HG03342 (cell line): Measurements from ENCODE around the gene SLC39A6.
"Not testable (repeated sequence)": the region's sequence is repeated elsewhere in the genome, so short reads cannot be mapped to it uniquely, and the experiment has no call there.

ENCODE experiments used
- ATAC-seq: cut with Tn5 transposase; IDR thresholded peaks from one replicate; pipeline ENCODE4 v1.9.1; 2021; ENCODE audit warnings: mild to moderate bottlenecking, moderate library complexity; ENCODE audit not compliant: unreplicated experiment

The SLC39A6 gene

DNA sequence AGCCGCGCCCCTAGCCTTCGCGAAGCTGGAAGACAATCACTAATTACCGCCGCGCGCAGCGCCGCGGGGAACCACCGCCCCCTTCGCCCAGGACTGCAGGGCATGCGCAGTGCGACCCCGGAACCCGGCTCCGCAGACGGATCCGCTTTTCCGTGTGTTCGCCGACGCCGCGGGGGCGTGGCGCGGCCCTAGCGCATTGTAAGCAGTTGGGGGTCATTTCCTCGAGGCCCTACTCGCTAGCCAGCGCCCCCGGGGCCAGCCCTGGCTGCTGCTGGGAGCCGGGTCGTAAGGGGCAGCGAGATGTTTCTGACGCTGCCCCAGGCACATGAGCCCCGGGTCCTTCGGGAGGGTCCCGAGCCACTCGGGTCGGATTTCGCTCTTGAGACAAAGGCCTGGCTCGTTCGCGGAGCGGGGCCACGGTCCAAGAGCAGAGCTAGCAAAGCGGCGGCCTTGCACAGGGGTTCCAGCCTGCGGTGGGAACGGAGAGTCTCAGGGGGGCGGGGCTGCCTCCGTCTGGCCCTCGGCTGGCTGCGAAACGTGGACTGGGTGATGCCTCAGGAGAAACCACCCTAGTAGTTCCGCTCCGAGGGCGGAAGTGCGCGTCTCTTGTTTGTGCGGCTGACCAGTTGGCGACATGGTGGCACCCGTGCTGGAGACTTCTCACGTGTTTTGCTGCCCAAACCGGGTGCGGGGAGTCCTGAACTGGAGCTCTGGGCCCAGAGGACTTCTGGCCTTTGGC lies at the start of gene SLC39A6, which contains the start of gene ELP2:
Gene SLC39A6 (minus strand): TSS at position 41 of the 739 bp plus-strand sequence. CDS start 2,333 bp downstream, outside the sequence.
Gene ELP2 (plus strand): TSS at position 600 of the 739 bp plus-strand sequence. CDS start 35 bp downstream, at position 635.
- ATAC-seq: peak; percentile 92

DNA sequence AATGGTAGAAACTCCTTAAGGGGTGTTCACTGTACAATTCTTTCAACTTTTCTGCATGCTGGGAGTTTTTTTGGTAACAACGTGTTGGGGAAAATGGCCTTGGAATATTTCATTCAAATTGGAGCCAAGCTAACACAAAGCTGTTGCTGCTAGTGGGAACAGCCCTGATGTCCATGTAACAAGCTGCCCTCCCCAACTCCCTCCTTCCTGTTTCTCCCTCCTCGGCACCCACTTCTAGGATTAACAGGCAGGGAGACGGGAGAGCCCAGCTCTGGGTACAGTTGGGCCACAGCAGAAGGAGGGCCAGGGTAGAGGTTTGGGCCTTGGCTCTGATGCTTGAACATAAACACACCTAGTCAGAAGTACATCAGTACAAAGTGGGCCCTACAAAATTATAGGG lies 48.8 kb upstream of the SLC39A6 start:
- no peak for ATAC-seq

DNA sequence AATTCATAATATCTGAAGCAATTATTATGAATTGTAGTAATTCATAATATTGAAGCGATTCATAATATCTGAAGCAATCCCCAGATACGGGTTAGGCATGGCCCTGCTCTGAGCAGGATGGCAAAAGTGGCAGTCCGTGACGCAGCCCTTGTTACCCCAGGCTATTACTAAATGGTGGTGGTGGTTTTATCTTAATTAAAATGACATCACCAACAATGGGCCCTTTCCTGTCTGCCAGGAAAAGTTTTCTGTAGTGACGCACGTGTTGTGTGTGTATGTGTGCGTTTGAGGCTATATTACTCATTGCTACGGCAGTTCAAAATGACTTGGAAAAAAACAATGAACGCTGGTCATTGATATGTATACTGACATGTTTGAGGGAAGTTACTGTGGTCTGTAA lies 47.6 kb upstream of the SLC39A6 start:
- ATAC-seq: no peak

DNA sequence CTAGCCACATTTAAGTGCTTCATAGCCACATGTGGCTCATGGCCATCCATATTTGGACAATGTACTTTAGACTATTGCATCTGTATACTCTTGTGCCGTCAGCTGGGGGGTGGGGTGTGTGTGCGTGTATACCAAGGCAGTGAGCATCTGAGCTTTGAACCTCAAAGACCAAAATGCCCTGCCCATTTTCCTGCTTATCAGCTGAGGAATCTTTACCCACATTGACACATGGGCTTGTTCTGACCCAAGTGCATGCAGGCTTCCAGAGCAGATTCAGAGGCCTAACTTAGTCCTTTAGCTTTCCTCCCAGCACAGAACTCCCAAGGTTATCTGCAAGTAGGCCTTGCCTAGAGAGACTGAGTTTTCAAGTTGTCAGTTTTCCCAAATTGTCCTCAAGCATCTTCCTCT lies 47.0 kb upstream of the SLC39A6 start:
- ATAC-seq: no peak

- no peak for ATAC-seq
Observed at GRCh38 chr18:36175481-36175880, 46.3 kb upstream of the SLC39A6 start.

DNA sequence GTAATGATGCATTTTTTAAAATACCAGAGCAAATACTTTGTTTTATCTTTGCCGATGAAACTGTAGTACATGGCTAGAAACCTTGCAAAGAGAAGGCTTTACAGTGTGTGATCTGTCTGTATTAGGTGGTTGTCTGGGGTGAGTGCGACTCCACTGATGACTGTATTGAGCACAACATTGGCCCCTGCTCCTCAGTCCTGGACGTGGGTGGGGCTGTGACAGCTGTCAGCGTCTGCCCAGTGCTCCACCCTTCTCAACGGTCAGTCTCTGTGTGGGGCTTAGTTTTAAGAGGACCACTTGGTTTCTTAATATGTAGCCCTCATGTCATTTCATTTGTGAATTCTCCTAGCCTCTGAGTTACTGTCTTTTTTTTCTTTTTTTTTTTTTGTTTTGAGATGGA lies 40.8 kb upstream of the SLC39A6 start:
- ATAC-seq: no peak

DNA sequence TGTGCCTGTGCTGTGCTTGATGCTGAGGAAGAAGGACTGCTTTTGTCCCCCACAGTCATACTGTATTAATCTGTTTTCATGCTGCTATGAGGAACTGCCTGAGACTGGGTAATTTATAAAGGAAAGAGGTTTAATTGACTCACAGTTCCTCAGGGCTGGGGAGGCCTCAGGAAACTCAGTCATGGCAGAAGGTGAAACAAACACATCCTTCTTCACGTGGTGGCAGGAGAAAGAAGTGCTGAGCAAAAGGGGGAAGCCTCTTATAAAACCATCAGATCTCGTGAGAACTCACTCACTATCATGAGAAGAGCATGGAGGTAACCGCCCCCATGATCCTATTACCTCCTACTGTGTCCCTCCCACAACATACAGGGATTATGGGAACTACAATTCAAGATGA lies 39.2 kb upstream of the SLC39A6 start:
- ATAC-seq: not testable (repeated sequence)

GRCh38 chr18:36167692-36168218 lies 38.6 kb upstream of the SLC39A6 start:
- ATAC-seq: no peak

GRCh38 chr18:36162981-36163380 lies 33.8 kb upstream of the SLC39A6 start:
- no peak for ATAC-seq

GRCh38 chr18:36160959-36161371 lies 31.8 kb upstream of the SLC39A6 start:
- no peak for ATAC-seq

DNA sequence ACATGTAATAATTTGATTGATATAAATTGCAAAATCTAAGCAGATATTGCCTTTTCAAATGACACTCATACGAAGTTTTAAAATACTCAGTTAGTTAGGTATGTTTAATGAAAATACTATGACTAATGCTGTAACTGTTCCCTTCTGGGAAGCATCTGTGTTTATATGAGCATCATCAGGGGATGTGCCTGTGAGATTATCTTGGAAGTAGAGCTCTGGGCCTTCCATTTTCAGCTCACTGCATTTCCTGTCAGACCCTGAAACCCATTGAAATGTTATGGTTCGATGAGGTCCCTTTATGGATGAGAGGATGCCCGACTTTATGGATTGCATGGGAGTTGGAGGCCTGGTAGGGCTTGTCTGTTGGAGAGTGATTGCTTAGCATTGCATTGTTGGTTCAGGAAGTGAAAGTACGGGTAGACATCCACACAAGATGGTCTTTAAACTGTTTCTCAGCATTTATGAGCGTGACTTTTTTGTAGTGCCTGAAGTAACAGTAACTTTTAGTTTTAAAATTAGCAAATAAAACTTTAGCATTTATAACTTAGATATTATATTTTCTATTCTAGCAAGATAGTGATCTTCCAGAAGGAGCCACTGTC lies 29.2 kb upstream of the SLC39A6 start:
- ATAC-seq: no peak

DNA sequence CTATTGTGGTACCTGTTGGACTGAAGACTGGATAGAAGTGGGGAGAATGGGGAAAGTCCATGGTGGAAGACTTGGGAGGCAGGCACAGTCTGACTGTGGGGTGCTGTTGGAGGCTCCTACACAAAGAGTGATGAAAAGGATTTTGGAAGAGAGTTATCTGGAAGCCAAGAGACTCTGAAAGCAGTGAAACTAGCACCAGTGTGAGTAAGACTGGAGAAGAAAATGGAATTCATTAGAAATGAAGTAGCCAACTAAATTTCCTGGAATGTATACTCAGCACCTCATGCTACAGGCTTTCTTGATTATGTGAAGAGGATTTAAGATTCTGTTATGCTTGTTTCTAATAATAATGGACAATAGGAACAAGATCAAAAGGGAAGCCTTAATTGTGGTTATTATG lies 28.3 kb upstream of the SLC39A6 start:
- ATAC-seq: no peak

GRCh38 chr18:36155851-36156757 lies 27.0 kb upstream of the SLC39A6 start:
- no peak for ATAC-seq

DNA sequence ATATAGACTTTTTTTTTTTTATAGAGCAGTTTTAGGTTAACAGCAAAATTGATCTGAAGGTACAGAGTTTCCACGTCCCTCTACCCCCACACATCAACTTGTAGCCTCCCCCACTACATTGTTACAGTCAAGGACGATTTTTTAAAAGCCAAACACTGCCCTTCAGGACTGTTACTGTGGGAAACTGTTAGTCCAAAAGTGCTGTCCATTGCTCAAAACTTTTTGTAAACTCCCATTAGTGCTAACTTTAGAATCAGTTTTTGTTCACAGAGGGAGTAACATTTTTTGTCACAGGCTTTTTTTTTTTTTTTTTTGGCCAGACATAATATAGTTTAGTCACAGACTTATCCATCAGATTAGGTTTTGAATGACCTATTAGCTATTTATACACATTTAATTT lies 24.6 kb upstream of the SLC39A6 start:
- ATAC-seq: no peak

GRCh38 chr18:36153203-36153602 lies 24.1 kb upstream of the SLC39A6 start:
- ATAC-seq: no peak

- no peak for ATAC-seq
Observed at GRCh38 chr18:36152781-36153180, 23.6 kb upstream of the SLC39A6 start.

GRCh38 chr18:36149514-36150289 lies 20.6 kb upstream of the SLC39A6 start:
- peak; percentile 96 for ATAC-seq

- no peak for ATAC-seq
Observed at GRCh38 chr18:36143391-36143790, 14.3 kb upstream of the SLC39A6 start.

DNA sequence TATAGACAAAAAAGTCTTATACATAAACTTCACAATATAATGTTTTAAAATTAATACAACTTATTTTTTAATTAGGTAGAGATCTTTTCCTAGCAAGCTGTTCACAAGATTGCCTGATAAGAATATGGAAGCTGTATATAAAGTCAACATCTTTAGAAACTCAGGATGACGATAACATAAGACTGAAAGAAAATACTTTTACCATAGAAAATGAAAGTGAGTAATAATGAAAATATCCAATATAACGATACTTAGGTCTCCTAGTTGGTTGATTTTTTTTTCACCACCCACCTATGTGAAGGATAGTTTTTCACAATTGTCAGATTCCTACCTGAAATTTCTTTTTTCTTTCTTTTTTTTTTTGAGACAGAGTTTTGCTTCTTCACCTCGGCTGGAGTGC lies 13.6 kb upstream of the SLC39A6 start:
- no peak for ATAC-seq

GRCh38 chr18:36141576-36141975 lies 12.4 kb upstream of the SLC39A6 start:
- ATAC-seq: no peak
